K562 (cell line): ENCODE data around the gene TTYH2. TPM values are rescaled to one million over a fixed set of nuclear protein-coding genes. Genes with fewer than 3 reads are reported as not detected.

Source experiments
- ATAC-seq: fragments of 200-7000 bp; cut with Tn5 transposase; 3 replicates; pipeline ENCODE4 v1.9.1; 2020; ENCODE audit warnings: moderate library complexity
- BruUV-seq: library from RNA; stranded (reverse); fragments of 400-500 nt; replicated peaks from 2 replicates; lab custom pipeline; 2021; lab: Mats Ljungman, UMichigan
- CTCF ChIA-PET: fragments of 300-600 bp; formaldehyde crosslinking; extraction: SDS; loops from one replicate; lab custom pipeline; 2021; ENCODE audit warnings: low intra/inter-chr PET ratio; lab: Yijun Ruan, JAX
- POLR2A ChIA-PET: fragments of 300-600, 350-650 bp; sonication (Branson Sonifier 250); formaldehyde crosslinking; extraction: SDS; loops from one replicate; lab custom pipeline; 2021; ENCODE audit warnings: antibody characterized with exemption, inconsistent platforms; lab: Yijun Ruan, JAX
- DNase-seq, 4 experiments: peaks; one replicate each; pipeline versions ENCODE4 v3.0.0 to v3.0.0-alpha.2; 2011 to 2018; ENCODE audit warnings: low spot score in 3 of 4, mixed read lengths in 3 of 4; ENCODE audit errors: extremely low read depth in 1 of 4
- FAIRE-seq: peaks from 2 replicates; lab custom pipeline; 2011; peaks lifted over from hg19 to GRCh38; lab: Jason Lieb, UNC
- H2AFZ ChIP-seq: 2 replicates; pipeline ENCODE4 v1.6.0; 2011; ENCODE audit warnings: low read depth, low read length, control low read depth, inconsistent platforms
- H3K27ac ChIP-seq: fragments of 200-600 bp; 3 replicates; pipeline ENCODE4 v1.8.0; 2011; ENCODE audit warnings: low read depth, mild to moderate bottlenecking, control low read depth, inconsistent platforms, low read length, moderate library complexity, mixed read lengths; ENCODE audit errors: extremely low read depth
- H3K27me3 ChIP-seq, 2 experiments: fragments of 300-600 bp in 1 of 2; 2 replicates in 1 of 2; 3 replicates in 1 of 2; pipeline versions ENCODE4 v1.6.0 to v1.8.0; 2011; ENCODE audit warnings: inconsistent platforms in 2 of 2, low read length in 2 of 2, mild to moderate bottlenecking in 1 of 2, mixed read lengths in 1 of 2, moderate library complexity in 1 of 2; ENCODE audit not compliant: control insufficient read depth in 2 of 2, insufficient read depth in 2 of 2
- H3K36me3 ChIP-seq: fragments of 300-600 bp; 3 replicates; pipeline ENCODE4 v1.8.0; 2011; ENCODE audit warnings: mild to moderate bottlenecking, low read length, inconsistent platforms; ENCODE audit not compliant: control insufficient read depth, insufficient read depth
- H3K4me1 ChIP-seq, 2 experiments: fragments of 200-600 bp in 1 of 2; replicated peaks in 1 of 2; 2 replicates in 1 of 2; 3 replicates in 1 of 2; pipeline versions ENCODE4 v1.5.1 to v1.8.0; 2011; ENCODE audit warnings: inconsistent platforms in 2 of 2, low read length in 2 of 2, mild to moderate bottlenecking in 1 of 2, mixed read lengths in 1 of 2, moderate library complexity in 1 of 2; ENCODE audit not compliant: control insufficient read depth in 2 of 2, insufficient read depth in 2 of 2
- H3K4me2 ChIP-seq: 2 replicates; pipeline ENCODE4 v1.6.1; 2011; ENCODE audit warnings: low read length, control low read depth, inconsistent platforms, mixed read lengths; ENCODE audit not compliant: insufficient read depth
- H3K4me3 ChIP-seq: fragments of 200-600 bp; sonication (generic), shearing (Covaris generic); 2 replicates; pipeline ENCODE4 v1.5.1; 2016; ENCODE audit warnings: control low read depth, inconsistent platforms
- H3K79me2 ChIP-seq: fragments of 200-600 bp; 3 replicates; pipeline ENCODE4 v1.8.0; 2011; ENCODE audit warnings: low read length, inconsistent platforms; ENCODE audit not compliant: control insufficient read depth, insufficient read depth
- H3K9ac ChIP-seq, 2 experiments: 2 replicates each; pipeline versions ENCODE4 v1.6.0 to v1.6.1; 2011; ENCODE audit warnings: low read depth in 2 of 2, low read length in 2 of 2, control low read depth in 1 of 2, inconsistent platforms in 1 of 2, mild to moderate bottlenecking in 1 of 2, mixed read lengths in 1 of 2; ENCODE audit not compliant: insufficient read depth in 1 of 2
- H3K9me1 ChIP-seq: one replicate; pipeline ENCODE4 v1.6.0; 2011; ENCODE audit warnings: inconsistent platforms, mild to moderate bottlenecking, low read length, moderate library complexity; ENCODE audit not compliant: control insufficient read depth, insufficient read depth
- H3K9me3 ChIP-seq: replicated peaks from 2 replicates; pipeline ENCODE4 v1.5.1; 2011; ENCODE audit warnings: low read depth, low read length, inconsistent platforms; ENCODE audit not compliant: control insufficient read depth, insufficient read depth
- H4K20me1 ChIP-seq: replicated peaks from 2 replicates; pipeline ENCODE4 v1.6.1; 2011; ENCODE audit warnings: low read length, inconsistent platforms, mixed read lengths; ENCODE audit not compliant: control insufficient read depth, insufficient read depth
- ARNT ChIP-seq, 2 experiments: fragments of 450-650 bp; IDR thresholded peaks; 2 replicates each; pipeline ENCODE4 v1.6.1; 2016; ENCODE audit warnings: mild to moderate bottlenecking in 1 of 2
- CBX1 ChIP-seq: sonication (generic); IDR thresholded peaks from 2 replicates; pipeline ENCODE4 v1.6.1; 2016; ENCODE audit warnings: antibody characterized with exemption, low read depth, mild to moderate bottlenecking
- PHB ChIP-seq: fragments of 250-450 bp; sonication (Bioruptor Pico); IDR thresholded peaks from 2 replicates; pipeline ENCODE4 v1.5.0; 2021
- POLR3G ChIP-seq: IDR thresholded peaks from 2 replicates; pipeline ENCODE4 v1.6.1; 2011; ENCODE audit not compliant: insufficient read length, insufficient replicate concordance; ENCODE audit errors: extremely low read depth
- STAG1 ChIP-seq: sonication (generic); formaldehyde crosslinking; IDR thresholded peaks from 2 replicates; pipeline ENCODE4 v1.5.0; 2020; ENCODE audit warnings: missing genetic modification reagents, borderline replicate concordance
- ZNF197 ChIP-seq: fragments of 200-800 bp; sonication (Bioruptor generic); IDR thresholded peaks from 2 replicates; pipeline ENCODE4 v1.6.1; 2016; ENCODE audit warnings: low read depth, missing genetic modification characterization, missing compliant biosample characterization
- ZNF79 ChIP-seq: fragments of 250-450 bp; sonication (Bioruptor Pico); IDR thresholded peaks from 2 replicates; pipeline ENCODE4 v1.4.0; 2020; ENCODE audit warnings: low read depth, mild to moderate bottlenecking, moderate library complexity
- WGBS: fragments of 100-300 bp; shearing (Covaris generic); methylation state at CpG from one replicate; pipeline ENCODE4 v1.1.6; 2016; ENCODE audit warnings: low coverage, mixed read lengths; ENCODE audit not compliant: insufficient coverage; ENCODE audit errors: missing lambda C conversion rate; 5-methylcytosine and 5-hydroxymethylcytosine counted together
- in situ Hi-C: fragments of 300-500 bp; cut with MboI; formaldehyde crosslinking; loops from 4 replicates; pipeline ENCODE4 v1.15.0; 2018; ENCODE audit warnings: inconsistent platforms, mixed read lengths
- intact Hi-C: fragments of 100-400 bp; cut with micrococcal nuclease; formaldehyde crosslinking; loops from 2 replicates; pipeline ENCODE4 v1.14.2; 2022
- polyA plus RNA-seq, 8 experiments: library from polyadenylated mRNA; depleted of rRNA in 4 of 8; stranded (reverse) in 5 of 8; unstranded in 3 of 8; fragments of >200 nt; fragmentation: Nextera tagmentation in 2 of 8; fragmentation: Illumina TruSeq in 1 of 8; extraction: Ambion mirVana in 2 of 8; extraction: Trizol in 1 of 8; gene quantifications; 2 replicates each; pipeline versions ENCODE4 v1.2.1 to v1.2.3, GENCODE V29; 2011 to 2014; ENCODE audit warnings: inconsistent platforms in 1 of 8, missing spikeins in 1 of 8
- total RNA-seq, 7 experiments: library from RNA; depleted of rRNA in 6 of 7; stranded (reverse); fragments of >200 nt in 6 of 7; fragmentation: Illumina TruSeq in 2 of 7; extraction: Trizol in 2 of 7; gene quantifications; 2 replicates each; pipeline versions ENCODE4 v1.2.1 to v1.2.3, GENCODE V29; 2011 to 2021; ENCODE audit warnings: low replicate concordance in 1 of 7
- TF ChIP-seq, protein P1 (sequence below): conservative IDR thresholded peaks from 2 replicates; pipeline ENCODE4 v1.6.1; 2011; ENCODE audit warnings: low read depth, mild to moderate bottlenecking, low read length; ENCODE audit not compliant: control insufficient read depth
- TF ChIP-seq, protein P2 (sequence below): sonication (generic); formaldehyde crosslinking; IDR thresholded peaks from 2 replicates; pipeline ENCODE4 v1.8.0; 2022; ENCODE audit warnings: missing genetic modification reagents, mild to moderate bottlenecking, moderate library complexity, borderline replicate concordance
- TF ChIP-seq, protein P3 (sequence below), 2 experiments: fragments of 450-650 bp in 1 of 2; sonication (generic) in 1 of 2; formaldehyde crosslinking in 1 of 2; IDR thresholded peaks; 2 replicates each; pipeline versions ENCODE4 v1.7.1 to v1.9.0; 2016 to 2022; ENCODE audit warnings: inconsistent platforms in 1 of 2, mild to moderate bottlenecking in 1 of 2, missing genetic modification reagents in 1 of 2

TTYH2 gene
- total and polyA plus RNA-seq, 9 of the 15 experiments (the other 6 are each of a cell fraction or from before 2014, with no cell fraction given), result 0.03 to 2.0 (median 0.91) TPM

- peaks cover 9 to 19% of the 10 kb centered on the region in 2 experiments; a peak in 4 of 5 replicates for H3K4me1 ChIP-seq
- no peak for ATAC-seq
- H2AFZ ChIP-seq, result no peak overlapping the region
- H3K79me2 ChIP-seq, result no peaks in the 10 kb centered on the region
- H3K36me3 ChIP-seq, result no peaks in the 10 kb centered on the region
- POLR2A ChIA-PET, result interaction anchor here (0.5 to 0.6 kb wide), 2 partner anchors 78 to 122 kb away, joined by 3 read pairs; no protein-coding TSS in a partner anchor
- CTCF ChIA-PET, result no interaction called here
- H3K9me1 ChIP-seq, result no peaks in the 10 kb centered on the region
- no peak for DNase-seq
- H3K9ac ChIP-seq, result no peak overlapping the region
- no peaks in the 10 kb centered on the region for H3K27me3 ChIP-seq
- no peak overlapping the region for H3K27ac ChIP-seq
- H3K4me2 ChIP-seq, result no peak overlapping the region
- H4K20me1 ChIP-seq, result peaks cover 4% of the 10 kb centered on the region; the same call in 1 of the 2 replicates
- H3K9me3 ChIP-seq, result no peaks in the 10 kb centered on the region
- no TSS peak for BruUV-seq
- no peak overlapping the region for H3K4me3 ChIP-seq
- WGBS, result 56% methylated on average over 7 of the region's 8 CpGs
- in situ Hi-C loops (loop anchor here (5.0 kb wide), 1 partner anchor 64 kb away; no protein-coding TSS in a partner anchor), intact Hi-C loops (no loop called here)
- FAIRE-seq, result no peak
- TF ChIP-seq CBX1 (no peak), PHB (CRISPR knock-in tag) (no peak), ZNF79 (no peak), ZNF197 (no peak), ARNT (IDR thresholded peaks at IDR 0.05) (no peak), POLR3G (no peak), STAG1 (CRISPR knock-in tag) (no peak)
- TF ChIP-seq, protein P1, sequence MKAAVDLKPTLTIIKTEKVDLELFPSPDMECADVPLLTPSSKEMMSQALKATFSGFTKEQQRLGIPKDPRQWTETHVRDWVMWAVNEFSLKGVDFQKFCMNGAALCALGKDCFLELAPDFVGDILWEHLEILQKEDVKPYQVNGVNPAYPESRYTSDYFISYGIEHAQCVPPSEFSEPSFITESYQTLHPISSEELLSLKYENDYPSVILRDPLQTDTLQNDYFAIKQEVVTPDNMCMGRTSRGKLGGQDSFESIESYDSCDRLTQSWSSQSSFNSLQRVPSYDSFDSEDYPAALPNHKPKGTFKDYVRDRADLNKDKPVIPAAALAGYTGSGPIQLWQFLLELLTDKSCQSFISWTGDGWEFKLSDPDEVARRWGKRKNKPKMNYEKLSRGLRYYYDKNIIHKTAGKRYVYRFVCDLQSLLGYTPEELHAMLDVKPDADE, result no peak
- TF ChIP-seq, protein P2, sequence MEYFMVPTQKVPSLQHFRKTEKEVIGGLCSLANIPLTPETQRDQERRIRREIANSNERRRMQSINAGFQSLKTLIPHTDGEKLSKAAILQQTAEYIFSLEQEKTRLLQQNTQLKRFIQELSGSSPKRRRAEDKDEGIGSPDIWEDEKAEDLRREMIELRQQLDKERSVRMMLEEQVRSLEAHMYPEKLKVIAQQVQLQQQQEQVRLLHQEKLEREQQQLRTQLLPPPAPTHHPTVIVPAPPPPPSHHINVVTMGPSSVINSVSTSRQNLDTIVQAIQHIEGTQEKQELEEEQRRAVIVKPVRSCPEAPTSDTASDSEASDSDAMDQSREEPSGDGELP, result no peak
- TF ChIP-seq, protein P3, sequence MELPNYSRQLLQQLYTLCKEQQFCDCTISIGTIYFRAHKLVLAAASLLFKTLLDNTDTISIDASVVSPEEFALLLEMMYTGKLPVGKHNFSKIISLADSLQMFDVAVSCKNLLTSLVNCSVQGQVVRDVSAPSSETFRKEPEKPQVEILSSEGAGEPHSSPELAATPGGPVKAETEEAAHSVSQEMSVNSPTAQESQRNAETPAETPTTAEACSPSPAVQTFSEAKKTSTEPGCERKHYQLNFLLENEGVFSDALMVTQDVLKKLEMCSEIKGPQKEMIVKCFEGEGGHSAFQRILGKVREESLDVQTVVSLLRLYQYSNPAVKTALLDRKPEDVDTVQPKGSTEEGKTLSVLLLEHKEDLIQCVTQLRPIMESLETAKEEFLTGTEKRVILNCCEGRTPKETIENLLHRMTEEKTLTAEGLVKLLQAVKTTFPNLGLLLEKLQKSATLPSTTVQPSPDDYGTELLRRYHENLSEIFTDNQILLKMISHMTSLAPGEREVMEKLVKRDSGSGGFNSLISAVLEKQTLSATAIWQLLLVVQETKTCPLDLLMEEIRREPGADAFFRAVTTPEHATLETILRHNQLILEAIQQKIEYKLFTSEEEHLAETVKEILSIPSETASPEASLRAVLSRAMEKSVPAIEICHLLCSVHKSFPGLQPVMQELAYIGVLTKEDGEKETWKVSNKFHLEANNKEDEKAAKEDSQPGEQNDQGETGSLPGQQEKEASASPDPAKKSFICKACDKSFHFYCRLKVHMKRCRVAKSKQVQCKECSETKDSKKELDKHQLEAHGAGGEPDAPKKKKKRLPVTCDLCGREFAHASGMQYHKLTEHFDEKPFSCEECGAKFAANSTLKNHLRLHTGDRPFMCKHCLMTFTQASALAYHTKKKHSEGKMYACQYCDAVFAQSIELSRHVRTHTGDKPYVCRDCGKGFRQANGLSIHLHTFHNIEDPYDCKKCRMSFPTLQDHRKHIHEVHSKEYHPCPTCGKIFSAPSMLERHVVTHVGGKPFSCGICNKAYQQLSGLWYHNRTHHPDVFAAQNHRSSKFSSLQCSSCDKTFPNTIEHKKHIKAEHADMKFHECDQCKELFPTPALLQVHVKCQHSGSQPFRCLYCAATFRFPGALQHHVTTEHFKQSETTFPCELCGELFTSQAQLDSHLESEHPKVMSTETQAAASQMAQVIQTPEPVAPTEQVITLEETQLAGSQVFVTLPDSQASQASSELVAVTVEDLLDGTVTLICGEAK (IDR thresholded peaks at IDR 0.05), result no peak
- TF ChIP-seq, protein P3 (CRISPR knock-in tag; IDR thresholded peaks at IDR 0.05), result no peak
These were observed 5.1 kb downstream of the TTYH2 start for GRCh38 chr17:74218436-74218835.
